Measurements from ENCODE around the gene SBK2. TPM values are rescaled to one million over a fixed set of nuclear protein-coding genes. Genes with fewer than 3 reads are reported as not detected.

Gene SBK2
- total and polyA plus RNA-seq, 9 of the 15 experiments (the other 6 are each of a cell fraction or from before 2014, with no cell fraction given) = not detected

- no peaks in the 10 kb centered on the region for H3K9me1 ChIP-seq (ENCODE audit: control insufficient read depth, insufficient read depth, low read length)
- H3K27ac ChIP-seq (ENCODE audit: extremely low read depth, low read depth, low read length) = no peak overlapping the region
- H3K9ac ChIP-seq (ENCODE audit: insufficient read depth in 1 of 2, low read depth in 2 of 2, low read length in 2 of 2) = no peak overlapping the region
- ChIA-PET CTCF (ENCODE audit: low intra/inter-chr PET ratio) (no interaction called here), POLR2A (interaction anchor here (0.6 to 1.0 kb wide), 2 partner anchors 16 to 87 kb away, joined by 3 to 5 read pairs; no protein-coding TSS in a partner anchor)
- ATAC-seq (no peak), DNase-seq (ENCODE audit: extremely low read depth in 1 of 4, low spot score in 3 of 4) (no peak), FAIRE-seq (no peak)
- BruUV-seq (replicated peaks) = no TSS peak
- WGBS (ENCODE audit: insufficient coverage, low coverage, missing lambda C conversion rate) = 97% methylated on average over 36 of the region's 83 CpGs
- no peaks in the 10 kb centered on the region for H3K9me3 ChIP-seq (replicated peaks; ENCODE audit: control insufficient read depth, insufficient read depth, low read depth, low read length)
- H3K4me1 ChIP-seq (replicated peaks in 1 of 2; ENCODE audit: control insufficient read depth in 2 of 2, insufficient read depth in 2 of 2, low read length in 2 of 2) = peaks cover 26 to 69% of the 10 kb centered on the region in 2 experiments
- in situ Hi-C loops (cut with MboI) = no loop called here
- H3K4me3 ChIP-seq = no peak overlapping the region
- peaks cover 32% of the 10 kb centered on the region for H3K36me3 ChIP-seq (ENCODE audit: control insufficient read depth, insufficient read depth, low read length)
- H3K79me2 ChIP-seq (ENCODE audit: control insufficient read depth, insufficient read depth, low read length) = peaks cover 31% of the 10 kb centered on the region
- H4K20me1 ChIP-seq (replicated peaks; ENCODE audit: control insufficient read depth, insufficient read depth, low read length) = no peaks in the 10 kb centered on the region
- H3K4me2 ChIP-seq (ENCODE audit: insufficient read depth, low read length) = no peak overlapping the region
- H2AFZ ChIP-seq (ENCODE audit: low read depth, low read length) = no peak overlapping the region
- intact Hi-C loops (cut with micrococcal nuclease) = no loop called here
- H3K27me3 ChIP-seq (ENCODE audit: control insufficient read depth in 2 of 2, insufficient read depth in 2 of 2, low read length in 2 of 2) = no peaks in the 10 kb centered on the region
- TF ChIP-seq RBFOX2 (IDR thresholded peaks at IDR 0.05; ENCODE audit: low read depth, low read length) (peak; percentile 62; the same call in 1 of the 2 replicates), RBM22 (IDR thresholded peaks at IDR 0.05; ENCODE audit: low read depth, low read length, poor library complexity, severe bottlenecking) (peak; percentile 35), PCBP1 (IDR thresholded peaks at IDR 0.05; ENCODE audit: low read depth, low read length, poor library complexity, severe bottlenecking) (peak; percentile 41), POLR2G (IDR thresholded peaks at IDR 0.05; ENCODE audit: low read depth, low read length) (peak; percentile 34), KAT7 (CRISPR knock-in tag; IDR thresholded peaks at IDR 0.05; ENCODE audit: borderline replicate concordance) (no peak)
Observed at GRCh38 chr19:55482156-55482961, 54.6 kb downstream of the SBK2 start.
